ENCODE results near the gene PPME1. TPM values are rescaled to one million over a fixed set of nuclear protein-coding genes. Genes with fewer than 3 reads are reported as not detected.

Gene PPME1
- total RNA-seq, 1 experiment from 2014 or later: 98.3 TPM

DNA sequence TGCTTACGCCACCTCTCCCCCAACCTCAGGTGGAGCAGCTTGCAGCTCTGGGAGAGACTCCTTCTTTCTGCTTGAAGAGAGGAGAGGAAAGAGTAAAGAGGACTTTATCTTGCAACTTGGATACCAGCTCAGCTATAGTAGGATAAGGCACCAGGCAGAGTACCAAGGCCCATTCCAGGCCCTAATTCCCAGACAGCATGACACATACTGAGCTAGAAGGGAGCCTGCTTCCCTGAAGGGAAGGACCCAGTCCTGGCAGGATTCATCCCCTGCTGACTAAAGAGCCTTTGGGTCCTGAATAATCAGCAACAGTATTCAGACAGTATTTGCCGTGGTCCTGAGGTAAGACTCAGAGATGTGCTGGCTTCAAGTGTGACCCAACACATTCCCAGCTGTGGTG lies 41.4 kb downstream of the PPME1 start:
- DNase-seq (ENCODE audit: low spot score): no peak
- CTCF ChIA-PET: no interaction called here
- no peaks in the 10 kb centered on the region for H3K36me3 ChIP-seq (ENCODE audit: insufficient read depth, low read length, poor library complexity, severe bottlenecking)

DNA sequence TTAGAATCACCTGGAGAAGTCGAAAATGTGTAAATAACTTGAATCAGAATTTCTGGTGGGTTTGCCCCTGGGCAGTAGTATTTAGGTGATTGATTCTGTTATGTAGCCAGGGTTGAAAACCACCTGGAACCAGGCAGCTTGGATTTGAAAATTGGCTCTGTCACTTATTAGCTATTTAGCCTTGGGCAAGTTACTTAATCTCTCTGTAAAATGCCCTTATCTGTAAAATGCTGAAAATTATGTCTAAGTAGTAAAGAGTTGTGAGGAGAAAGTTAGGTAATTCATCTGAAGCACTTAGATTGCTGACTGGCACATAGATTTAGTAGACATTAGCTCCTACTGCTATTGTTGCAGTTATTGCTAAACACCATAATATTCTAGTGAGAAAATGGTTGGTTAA lies 49.3 kb downstream of the PPME1 start:
- POLR2A ChIA-PET (ENCODE audit: low non-redundant PET): no interaction called here
- CTCF ChIA-PET: no interaction called here
- BruUV-seq (replicated peaks): no TSS peak
- no peak for TF ChIP-seq EZH2 (IDR thresholded peaks at IDR 0.05; ENCODE audit: borderline replicate concordance, low read depth, low read length, poor library complexity, severe bottlenecking)
- TF ChIP-seq, protein P1, sequence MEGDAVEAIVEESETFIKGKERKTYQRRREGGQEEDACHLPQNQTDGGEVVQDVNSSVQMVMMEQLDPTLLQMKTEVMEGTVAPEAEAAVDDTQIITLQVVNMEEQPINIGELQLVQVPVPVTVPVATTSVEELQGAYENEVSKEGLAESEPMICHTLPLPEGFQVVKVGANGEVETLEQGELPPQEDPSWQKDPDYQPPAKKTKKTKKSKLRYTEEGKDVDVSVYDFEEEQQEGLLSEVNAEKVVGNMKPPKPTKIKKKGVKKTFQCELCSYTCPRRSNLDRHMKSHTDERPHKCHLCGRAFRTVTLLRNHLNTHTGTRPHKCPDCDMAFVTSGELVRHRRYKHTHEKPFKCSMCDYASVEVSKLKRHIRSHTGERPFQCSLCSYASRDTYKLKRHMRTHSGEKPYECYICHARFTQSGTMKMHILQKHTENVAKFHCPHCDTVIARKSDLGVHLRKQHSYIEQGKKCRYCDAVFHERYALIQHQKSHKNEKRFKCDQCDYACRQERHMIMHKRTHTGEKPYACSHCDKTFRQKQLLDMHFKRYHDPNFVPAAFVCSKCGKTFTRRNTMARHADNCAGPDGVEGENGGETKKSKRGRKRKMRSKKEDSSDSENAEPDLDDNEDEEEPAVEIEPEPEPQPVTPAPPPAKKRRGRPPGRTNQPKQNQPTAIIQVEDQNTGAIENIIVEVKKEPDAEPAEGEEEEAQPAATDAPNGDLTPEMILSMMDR (conservative IDR thresholded peaks at IDR 0.05; ENCODE audit: low read depth, low read length): no peak
- no peak for DNase-seq (ENCODE audit: low spot score)
- no peaks in the 10 kb centered on the region for H3K4me1 ChIP-seq (ENCODE audit: insufficient read depth, low read length, poor library complexity, severe bottlenecking)
- H3K36me3 ChIP-seq (ENCODE audit: insufficient read depth, low read length, poor library complexity, severe bottlenecking): no peaks in the 10 kb centered on the region
- H3K27ac ChIP-seq (ENCODE audit: low read depth, low read length, poor library complexity, severe bottlenecking): no peak overlapping the region
- intact Hi-C loops (cut with micrococcal nuclease; ENCODE audit: unreplicated experiment): no loop called here
- no peak overlapping the region for H3K4me3 ChIP-seq (ENCODE audit: low read depth, low read length, poor library complexity, severe bottlenecking)
- H3K27me3 ChIP-seq (replicated peaks; ENCODE audit: insufficient read depth, low read depth, low read length, poor library complexity): no peaks in the 10 kb centered on the region
- H3K9me3 ChIP-seq (ENCODE audit: low read depth, low read length, poor library complexity, severe bottlenecking): no peaks in the 10 kb centered on the region

More for the DNA sequence above, 41.4 kb downstream of the PPME1 start:
- no TSS peak for BruUV-seq (replicated peaks)
- Histone ChIP-seq H3K4me1 (ENCODE audit: insufficient read depth, low read length, poor library complexity, severe bottlenecking) (no peaks in the 10 kb centered on the region), H3K9me3 (ENCODE audit: low read depth, low read length, poor library complexity, severe bottlenecking) (no peaks in the 10 kb centered on the region), H3K27ac (ENCODE audit: low read depth, low read length, poor library complexity, severe bottlenecking) (no peak overlapping the region), H3K4me3 (ENCODE audit: low read depth, low read length, poor library complexity, severe bottlenecking) (no peak overlapping the region), H3K27me3 (replicated peaks; ENCODE audit: insufficient read depth, low read depth, low read length, poor library complexity) (no peaks in the 10 kb centered on the region)
- intact Hi-C loops (cut with micrococcal nuclease; ENCODE audit: unreplicated experiment): no loop called here
- TF ChIP-seq, protein P1 (conservative IDR thresholded peaks at IDR 0.05; ENCODE audit: low read depth, low read length): no peak
- no peak for TF ChIP-seq EZH2 (IDR thresholded peaks at IDR 0.05; ENCODE audit: borderline replicate concordance, low read depth, low read length, poor library complexity, severe bottlenecking)
- POLR2A ChIA-PET (ENCODE audit: low non-redundant PET): no interaction called here

DNA sequence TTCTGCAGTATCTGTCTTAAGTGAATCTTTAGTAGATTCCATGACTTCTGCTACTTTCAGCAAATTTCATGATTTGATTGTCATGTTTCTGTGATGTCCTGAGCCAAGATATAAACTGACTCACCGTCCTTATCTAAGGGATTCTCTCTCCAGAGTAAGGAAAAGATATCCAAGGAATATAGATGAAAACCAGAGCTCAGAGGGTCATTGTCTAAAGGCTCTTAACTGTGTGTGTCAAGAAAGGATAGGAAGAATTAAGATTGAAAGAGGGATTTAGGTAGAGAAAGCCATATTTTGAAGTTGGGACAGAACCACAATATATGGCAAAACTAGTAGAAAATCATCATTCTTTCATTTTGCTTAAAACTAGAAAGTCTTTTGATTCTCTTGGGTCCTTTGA lies 50.7 kb downstream of the PPME1 start:
- Histone ChIP-seq H3K9me3 (ENCODE audit: low read depth, low read length, poor library complexity, severe bottlenecking) (no peaks in the 10 kb centered on the region), H3K27me3 (replicated peaks; ENCODE audit: insufficient read depth, low read depth, low read length, poor library complexity) (no peaks in the 10 kb centered on the region), H3K4me3 (ENCODE audit: low read depth, low read length, poor library complexity, severe bottlenecking) (no peak overlapping the region), H3K36me3 (ENCODE audit: insufficient read depth, low read length, poor library complexity, severe bottlenecking) (peaks cover 3% of the 10 kb centered on the region), H3K27ac (ENCODE audit: low read depth, low read length, poor library complexity, severe bottlenecking) (no peak overlapping the region), H3K4me1 (ENCODE audit: insufficient read depth, low read length, poor library complexity, severe bottlenecking) (no peaks in the 10 kb centered on the region)
- POLR2A ChIA-PET (ENCODE audit: low non-redundant PET): no interaction called here
- CTCF ChIA-PET: no interaction called here
- no peak for DNase-seq (ENCODE audit: low spot score)
- TF ChIP-seq, protein P1 (conservative IDR thresholded peaks at IDR 0.05; ENCODE audit: low read depth, low read length): no peak
- TF ChIP-seq EZH2 (IDR thresholded peaks at IDR 0.05; ENCODE audit: borderline replicate concordance, low read depth, low read length, poor library complexity, severe bottlenecking): no peak
- intact Hi-C loops (cut with micrococcal nuclease; ENCODE audit: unreplicated experiment): no loop called here
- no TSS peak for BruUV-seq (replicated peaks)

All from A673 (cell line).